Mammary epithelial cell (primary cell): ENCODE results near the gene NTNG1.

ENCODE experiments used
- CTCF ChIP-seq, 2 donors: IDR thresholded peaks in 1 of 2; conservative IDR thresholded peaks in 1 of 2; 2 replicates each; pipeline ENCODE4 v1.5.1; 2011 to 2012; ENCODE audit warnings: inconsistent platforms in 2 of 2, low read length in 2 of 2, mild to moderate bottlenecking in 2 of 2, control low read depth in 1 of 2, low read depth in 1 of 2; ENCODE audit not compliant: insufficient read depth in 1 of 2; ENCODE audit errors: extremely low read depth in 1 of 2
- EZH2 ChIP-seq: IDR thresholded peaks from 2 replicates; pipeline ENCODE4 v1.6.1; 2012; ENCODE audit warnings: low read length, inconsistent platforms, borderline replicate concordance

GRCh38 chr1:107132195-107132594 is 8.6 kb upstream of the NTNG1 start:
- TF ChIP-seq CTCF (conservative IDR thresholded peaks at IDR 0.05 in 1 of 2, IDR thresholded peaks at IDR 0.05 in 1 of 2; ENCODE audit: extremely low read depth in 1 of 2, insufficient read depth in 1 of 2, low read depth in 1 of 2, low read length in 2 of 2) (no peak), EZH2 (no peak)
